HepG2 (cell line): Measurements from ENCODE around the gene RGS19. TPM values are rescaled to one million over a fixed set of nuclear protein-coding genes. Genes with fewer than 3 reads are reported as not detected.
A peak's percentile ranks its signal among the peaks of the same experiment; 100 is the strongest.

Experiments used
- ATF1 ChIP-seq: IDR thresholded peaks from 2 replicates; pipeline ENCODE4 v1.6.1; 2016; ENCODE audit warnings: mild to moderate bottlenecking, control low read depth
- IRF2 ChIP-seq: IDR thresholded peaks from 2 replicates; pipeline ENCODE4 v1.6.1; 2018; ENCODE audit warnings: missing genetic modification reagents, missing compliant biosample characterization
- KAT2B ChIP-seq: fragments of 150-350 bp; IDR thresholded peaks from 2 replicates; pipeline ENCODE4 v1.6.1; 2014; ENCODE audit warnings: low read depth, low read length, borderline replicate concordance
- REPIN1 ChIP-seq: sonication (generic); formaldehyde crosslinking; IDR thresholded peaks from 2 replicates; pipeline ENCODE4 v1.8.0; 2022; ENCODE audit warnings: missing genetic modification reagents, low read depth, mild to moderate bottlenecking, borderline replicate concordance
- RFXANK ChIP-seq: IDR thresholded peaks from 2 replicates; pipeline ENCODE4 v1.6.1; 2016
- RNF2 ChIP-seq: fragments of 450-650 bp; conservative IDR thresholded peaks from 2 replicates; pipeline ENCODE4 v1.6.1; 2016; ENCODE audit warnings: low read depth
- SAFB2 ChIP-seq: sonication (generic); formaldehyde crosslinking; IDR thresholded peaks from 2 replicates; pipeline ENCODE4 v1.5.1; 2020; ENCODE audit warnings: missing genetic modification reagents, low read depth, mild to moderate bottlenecking, borderline replicate concordance
- SKI ChIP-seq: fragments of 450-650 bp; IDR thresholded peaks from one replicate; pipeline ENCODE4 v1.6.1; 2018; ENCODE audit warnings: mild to moderate bottlenecking; ENCODE audit not compliant: partially characterized antibody
- TAF1 ChIP-seq: sonication (generic); formaldehyde crosslinking; IDR thresholded peaks from 2 replicates; pipeline ENCODE4 v1.4.0; 2020; ENCODE audit warnings: missing genetic modification reagents
- ZBTB8A ChIP-seq: sonication (generic); formaldehyde crosslinking; IDR thresholded peaks from 2 replicates; pipeline ENCODE4 v1.4.0; 2020; ENCODE audit warnings: mild to moderate bottlenecking, low read depth, missing genetic modification reagents, borderline replicate concordance
- ZFP41 ChIP-seq: sonication (generic); formaldehyde crosslinking; IDR thresholded peaks from 2 replicates; pipeline ENCODE4 v1.4.0; 2020; ENCODE audit warnings: mild to moderate bottlenecking, missing genetic modification reagents, borderline replicate concordance
- ZNF207 ChIP-seq: fragments of 450-650 bp; IDR thresholded peaks from 2 replicates; pipeline ENCODE4 v1.6.1; 2016; ENCODE audit warnings: antibody characterized with exemption, borderline replicate concordance
- ZNF260 ChIP-seq: sonication (generic); formaldehyde crosslinking; IDR thresholded peaks from 2 replicates; pipeline ENCODE4 v1.4.0; 2020; ENCODE audit warnings: missing genetic modification reagents, low read depth, mild to moderate bottlenecking, borderline replicate concordance
- ZNF335 ChIP-seq: sonication (generic); formaldehyde crosslinking; IDR thresholded peaks from 2 replicates; pipeline ENCODE4 v1.4.0; 2020; ENCODE audit warnings: missing genetic modification reagents
- ZNF354B ChIP-seq: sonication (generic); formaldehyde crosslinking; IDR thresholded peaks from 2 replicates; pipeline ENCODE4 v1.8.0; 2022; ENCODE audit warnings: mild to moderate bottlenecking, missing genetic modification reagents
- ZNF367 ChIP-seq: sonication (generic); formaldehyde crosslinking; IDR thresholded peaks from 2 replicates; pipeline ENCODE4 v1.4.0; 2020; ENCODE audit warnings: missing genetic modification reagents, borderline replicate concordance
- ZNF792 ChIP-seq: IDR thresholded peaks from 2 replicates; pipeline ENCODE4 v1.6.1; 2016
- polyA plus RNA-seq, 8 experiments: library from polyadenylated mRNA; depleted of rRNA in 3 of 8; stranded (reverse) in 7 of 8; unstranded in 1 of 8; fragments of >200 nt; fragmentation: Illumina TruSeq in 4 of 8; extraction: Trizol in 4 of 8; gene quantifications; 2 replicates each; pipeline versions ENCODE4 v1.2.1 to v1.2.3, GENCODE V29; 2011 to 2016; ENCODE audit warnings: low read depth in 4 of 8, missing spikeins in 1 of 8, mixed read lengths in 1 of 8; ENCODE audit not compliant: insufficient read depth in 1 of 8
- total RNA-seq, 5 experiments: library from RNA; depleted of rRNA; stranded (reverse); fragments of >200 nt; fragmentation: Illumina TruSeq; extraction: Trizol; gene quantifications; 2 replicates each; pipeline ENCODE4 v1.2.3, GENCODE V29; 2016; ENCODE audit warnings: low read depth in 1 of 5
- TF ChIP-seq, protein P1 (sequence below): sonication (generic); formaldehyde crosslinking; IDR thresholded peaks from 2 replicates; pipeline ENCODE4 v1.5.0; 2020; ENCODE audit warnings: mild to moderate bottlenecking, missing genetic modification reagents
- TF ChIP-seq, protein P2 (sequence below): sonication (generic); formaldehyde crosslinking; IDR thresholded peaks from 2 replicates; pipeline ENCODE4 v1.8.1; 2023; ENCODE audit warnings: missing genetic modification reagents, inconsistent platforms, borderline replicate concordance
- TF ChIP-seq, protein P3 (sequence below): sonication (generic); formaldehyde crosslinking; IDR thresholded peaks from 2 replicates; pipeline ENCODE4 v1.5.1; 2020; ENCODE audit warnings: mild to moderate bottlenecking, missing genetic modification reagents, borderline replicate concordance
- TF ChIP-seq, protein P4 (sequence below): sonication (generic); formaldehyde crosslinking; IDR thresholded peaks from 2 replicates; pipeline ENCODE4 v1.4.0; 2020; ENCODE audit warnings: mild to moderate bottlenecking, missing genetic modification reagents

The RGS19 gene
- total and polyA plus RNA-seq, 2 of the 13 experiments (the other 11 are each of a cell fraction or from before 2014, with no cell fraction given), result 10.7 to 11.9 TPM

DNA sequence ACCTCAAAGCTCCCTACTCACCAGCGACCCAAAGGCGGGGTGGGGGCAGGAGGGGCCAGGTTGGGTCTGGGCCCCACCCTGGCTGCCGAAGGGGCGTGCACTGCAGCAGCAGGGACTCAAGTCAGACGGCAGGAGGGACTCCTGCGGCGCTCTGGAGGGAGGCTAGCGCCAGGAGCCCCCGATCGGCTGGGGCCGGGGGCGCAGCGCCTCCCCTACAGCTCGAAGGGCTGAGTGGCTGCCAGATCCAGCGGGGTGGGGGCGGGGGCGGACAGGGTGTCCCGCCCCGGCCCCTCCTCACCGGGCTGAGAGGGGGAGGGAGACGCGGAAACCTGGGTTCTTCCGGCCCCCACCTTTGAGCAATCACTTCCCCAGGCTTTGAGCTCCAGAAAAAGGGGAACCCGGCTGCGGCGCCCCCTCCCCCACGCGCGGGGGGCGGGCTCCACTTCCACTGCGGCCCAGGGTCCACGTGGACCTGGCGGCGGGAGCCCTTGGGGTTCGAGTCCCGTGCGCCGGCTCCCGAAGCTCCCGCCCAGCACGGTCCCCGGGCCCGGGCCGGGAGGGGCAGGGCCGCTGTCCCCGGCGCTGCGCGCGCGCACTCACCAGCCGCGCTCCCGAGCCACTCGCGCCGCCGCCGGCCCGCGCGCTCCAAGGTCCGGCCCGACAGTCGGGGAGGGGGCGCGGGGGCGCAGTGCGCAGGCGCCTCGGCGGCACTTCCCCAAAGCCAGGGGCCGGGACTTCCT, at the start of gene RGS19 (continued):
- no peak for TF ChIP-seq ZNF207
- TF ChIP-seq, protein P1, sequence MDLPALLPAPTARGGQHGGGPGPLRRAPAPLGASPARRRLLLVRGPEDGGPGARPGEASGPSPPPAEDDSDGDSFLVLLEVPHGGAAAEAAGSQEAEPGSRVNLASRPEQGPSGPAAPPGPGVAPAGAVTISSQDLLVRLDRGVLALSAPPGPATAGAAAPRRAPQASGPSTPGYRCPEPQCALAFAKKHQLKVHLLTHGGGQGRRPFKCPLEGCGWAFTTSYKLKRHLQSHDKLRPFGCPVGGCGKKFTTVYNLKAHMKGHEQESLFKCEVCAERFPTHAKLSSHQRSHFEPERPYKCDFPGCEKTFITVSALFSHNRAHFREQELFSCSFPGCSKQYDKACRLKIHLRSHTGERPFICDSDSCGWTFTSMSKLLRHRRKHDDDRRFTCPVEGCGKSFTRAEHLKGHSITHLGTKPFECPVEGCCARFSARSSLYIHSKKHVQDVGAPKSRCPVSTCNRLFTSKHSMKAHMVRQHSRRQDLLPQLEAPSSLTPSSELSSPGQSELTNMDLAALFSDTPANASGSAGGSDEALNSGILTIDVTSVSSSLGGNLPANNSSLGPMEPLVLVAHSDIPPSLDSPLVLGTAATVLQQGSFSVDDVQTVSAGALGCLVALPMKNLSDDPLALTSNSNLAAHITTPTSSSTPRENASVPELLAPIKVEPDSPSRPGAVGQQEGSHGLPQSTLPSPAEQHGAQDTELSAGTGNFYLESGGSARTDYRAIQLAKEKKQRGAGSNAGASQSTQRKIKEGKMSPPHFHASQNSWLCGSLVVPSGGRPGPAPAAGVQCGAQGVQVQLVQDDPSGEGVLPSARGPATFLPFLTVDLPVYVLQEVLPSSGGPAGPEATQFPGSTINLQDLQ (CRISPR knock-in tag), result no peak
- TF ChIP-seq IRF2, result no peak
- no peak for TF ChIP-seq ZNF792
- peak; percentile 47 for TF ChIP-seq SKI
- no peak for TF ChIP-seq ZNF260 (CRISPR knock-in tag)
- no peak for TF ChIP-seq ATF1
- 0 out of 2 replicates have a peak, but pooled peaks have one; percentile 55 for TF ChIP-seq ZFP41 (CRISPR knock-in tag)
- 0 out of 2 replicates have a peak, but pooled peaks have one; percentile 75 for TF ChIP-seq SAFB2 (CRISPR knock-in tag)
- TF ChIP-seq, protein P2, sequence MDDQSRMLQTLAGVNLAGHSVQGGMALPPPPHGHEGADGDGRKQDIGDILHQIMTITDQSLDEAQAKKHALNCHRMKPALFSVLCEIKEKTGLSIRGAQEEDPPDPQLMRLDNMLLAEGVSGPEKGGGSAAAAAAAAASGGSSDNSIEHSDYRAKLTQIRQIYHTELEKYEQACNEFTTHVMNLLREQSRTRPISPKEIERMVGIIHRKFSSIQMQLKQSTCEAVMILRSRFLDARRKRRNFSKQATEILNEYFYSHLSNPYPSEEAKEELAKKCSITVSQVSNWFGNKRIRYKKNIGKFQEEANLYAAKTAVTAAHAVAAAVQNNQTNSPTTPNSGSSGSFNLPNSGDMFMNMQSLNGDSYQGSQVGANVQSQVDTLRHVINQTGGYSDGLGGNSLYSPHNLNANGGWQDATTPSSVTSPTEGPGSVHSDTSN, result no peak
- no peak for TF ChIP-seq RFXANK
- TF ChIP-seq ZNF335 (CRISPR knock-in tag), result no peak
- TF ChIP-seq ZNF367, result no peak
- TF ChIP-seq, protein P3, sequence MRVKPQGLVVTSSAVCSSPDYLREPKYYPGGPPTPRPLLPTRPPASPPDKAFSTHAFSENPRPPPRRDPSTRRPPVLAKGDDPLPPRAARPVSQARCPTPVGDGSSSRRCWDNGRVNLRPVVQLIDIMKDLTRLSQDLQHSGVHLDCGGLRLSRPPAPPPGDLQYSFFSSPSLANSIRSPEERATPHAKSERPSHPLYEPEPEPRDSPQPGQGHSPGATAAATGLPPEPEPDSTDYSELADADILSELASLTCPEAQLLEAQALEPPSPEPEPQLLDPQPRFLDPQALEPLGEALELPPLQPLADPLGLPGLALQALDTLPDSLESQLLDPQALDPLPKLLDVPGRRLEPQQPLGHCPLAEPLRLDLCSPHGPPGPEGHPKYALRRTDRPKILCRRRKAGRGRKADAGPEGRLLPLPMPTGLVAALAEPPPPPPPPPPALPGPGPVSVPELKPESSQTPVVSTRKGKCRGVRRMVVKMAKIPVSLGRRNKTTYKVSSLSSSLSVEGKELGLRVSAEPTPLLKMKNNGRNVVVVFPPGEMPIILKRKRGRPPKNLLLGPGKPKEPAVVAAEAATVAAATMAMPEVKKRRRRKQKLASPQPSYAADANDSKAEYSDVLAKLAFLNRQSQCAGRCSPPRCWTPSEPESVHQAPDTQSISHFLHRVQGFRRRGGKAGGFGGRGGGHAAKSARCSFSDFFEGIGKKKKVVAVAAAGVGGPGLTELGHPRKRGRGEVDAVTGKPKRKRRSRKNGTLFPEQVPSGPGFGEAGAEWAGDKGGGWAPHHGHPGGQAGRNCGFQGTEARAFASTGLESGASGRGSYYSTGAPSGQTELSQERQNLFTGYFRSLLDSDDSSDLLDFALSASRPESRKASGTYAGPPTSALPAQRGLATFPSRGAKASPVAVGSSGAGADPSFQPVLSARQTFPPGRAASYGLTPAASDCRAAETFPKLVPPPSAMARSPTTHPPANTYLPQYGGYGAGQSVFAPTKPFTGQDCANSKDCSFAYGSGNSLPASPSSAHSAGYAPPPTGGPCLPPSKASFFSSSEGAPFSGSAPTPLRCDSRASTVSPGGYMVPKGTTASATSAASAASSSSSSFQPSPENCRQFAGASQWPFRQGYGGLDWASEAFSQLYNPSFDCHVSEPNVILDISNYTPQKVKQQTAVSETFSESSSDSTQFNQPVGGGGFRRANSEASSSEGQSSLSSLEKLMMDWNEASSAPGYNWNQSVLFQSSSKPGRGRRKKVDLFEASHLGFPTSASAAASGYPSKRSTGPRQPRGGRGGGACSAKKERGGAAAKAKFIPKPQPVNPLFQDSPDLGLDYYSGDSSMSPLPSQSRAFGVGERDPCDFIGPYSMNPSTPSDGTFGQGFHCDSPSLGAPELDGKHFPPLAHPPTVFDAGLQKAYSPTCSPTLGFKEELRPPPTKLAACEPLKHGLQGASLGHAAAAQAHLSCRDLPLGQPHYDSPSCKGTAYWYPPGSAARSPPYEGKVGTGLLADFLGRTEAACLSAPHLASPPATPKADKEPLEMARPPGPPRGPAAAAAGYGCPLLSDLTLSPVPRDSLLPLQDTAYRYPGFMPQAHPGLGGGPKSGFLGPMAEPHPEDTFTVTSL (CRISPR knock-in tag), result no peak
- peak; percentile 24; the same call in 1 of the 2 replicates for TF ChIP-seq TAF1 (CRISPR knock-in tag)
- no peak for TF ChIP-seq KAT2B
- no peak for TF ChIP-seq ZBTB8A
- TF ChIP-seq REPIN1 (CRISPR knock-in tag), result no peak
- no peak for TF ChIP-seq RNF2
- TF ChIP-seq ZNF354B (CRISPR knock-in tag), result no peak
- TF ChIP-seq, protein P4, sequence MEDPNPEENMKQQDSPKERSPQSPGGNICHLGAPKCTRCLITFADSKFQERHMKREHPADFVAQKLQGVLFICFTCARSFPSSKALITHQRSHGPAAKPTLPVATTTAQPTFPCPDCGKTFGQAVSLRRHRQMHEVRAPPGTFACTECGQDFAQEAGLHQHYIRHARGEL (CRISPR knock-in tag), result 0 out of 2 replicates have a peak, but pooled peaks have one; percentile 8
